NCI-H345 treated with DMSO at 0.1 percent for 48 hours (cell line): ENCODE measurements around the gene DGKH.
"Not testable (repeated sequence)": the region's sequence is repeated elsewhere in the genome, so short reads cannot be mapped to it uniquely, and the experiment has no call there.

ENCODE experiments used
- DNase-seq: peaks from one replicate; lab custom pipeline; 2025; ENCODE audit not compliant: unreplicated experiment; lab: John Stamatoyannopoulos, UW

Gene DGKH

DNA sequence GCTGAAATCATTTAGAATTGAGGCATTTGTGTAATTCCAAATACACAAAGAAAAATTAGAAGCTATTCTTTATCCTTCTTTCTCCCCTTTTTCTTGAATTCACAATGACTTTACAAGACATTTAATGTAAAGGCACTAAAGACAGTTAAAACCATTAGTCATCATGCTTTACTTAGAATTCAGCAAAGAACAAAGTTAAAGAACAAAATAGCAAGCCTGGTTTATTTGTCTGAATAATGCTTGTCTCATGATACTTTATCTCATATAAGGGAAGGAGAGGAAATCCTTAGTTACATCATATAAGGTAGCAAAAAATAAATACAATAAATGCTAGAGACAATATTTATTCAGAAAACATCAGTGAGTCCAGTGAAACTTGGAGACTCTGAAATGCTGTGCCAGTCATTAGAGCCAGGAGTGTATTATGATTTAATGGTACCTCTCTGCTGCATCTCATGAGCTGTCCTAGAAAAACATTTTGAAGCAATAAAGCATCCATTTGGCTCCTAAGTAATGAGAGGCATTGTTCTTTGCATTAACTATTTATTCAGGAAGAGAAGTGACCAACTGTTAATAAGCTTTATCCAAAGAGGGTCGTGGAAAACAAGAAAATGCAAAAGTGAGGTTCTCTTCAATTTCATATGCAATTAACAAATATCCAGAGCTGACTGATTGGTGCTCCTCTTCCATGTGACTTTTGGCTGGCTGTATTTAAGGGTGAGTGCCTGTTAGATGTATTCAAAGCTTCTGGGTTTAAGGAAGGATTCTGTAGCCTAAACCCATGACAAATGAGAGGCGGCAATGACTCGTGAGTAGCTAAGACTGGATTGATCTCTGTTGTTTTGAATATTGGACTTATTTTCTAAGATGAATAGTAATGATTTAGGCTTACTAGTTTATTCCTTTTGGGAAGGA is 105.0 kb downstream of the DGKH start:
- no peak for DNase-seq

- no peak for DNase-seq
Measured at GRCh38 chr13:42155251-42155650, 106.8 kb downstream of the DGKH start.

GRCh38 chr13:42163338-42163737 is 114.9 kb downstream of the DGKH start:
- not testable (repeated sequence) for DNase-seq

GRCh38 chr13:42163910-42164309 is 115.5 kb downstream of the DGKH start:
- not testable (repeated sequence) for DNase-seq

DNA sequence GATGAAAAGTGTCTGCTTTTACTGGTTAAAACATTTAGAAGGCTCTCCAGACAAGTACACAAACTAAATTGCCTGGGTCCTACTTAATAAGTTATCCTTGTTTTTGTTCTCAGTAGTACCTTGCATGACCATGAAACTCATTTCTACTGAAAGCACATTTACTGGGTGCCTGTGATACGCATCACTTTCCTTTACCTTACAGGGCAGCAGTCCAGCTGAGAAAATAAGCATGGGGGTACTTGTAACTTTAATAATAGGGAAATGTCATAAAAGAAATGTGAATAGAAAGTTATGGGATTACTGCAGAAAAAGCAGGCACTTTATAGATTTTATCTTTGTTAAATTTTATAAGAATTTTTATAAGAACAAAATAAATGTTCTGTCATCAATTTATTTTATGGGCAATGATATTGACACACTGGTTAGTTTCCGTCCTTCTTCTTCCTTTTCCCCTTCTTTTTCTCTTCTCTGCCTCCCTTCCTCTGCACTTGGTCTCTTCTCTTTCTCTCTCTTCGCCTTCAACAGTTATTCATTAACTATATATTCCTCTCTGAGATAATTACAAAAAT is 116.2 kb downstream of the DGKH start:
- no peak for DNase-seq

GRCh38 chr13:42168496-42168895 is 120.0 kb downstream of the DGKH start:
- DNase-seq = no peak

GRCh38 chr13:42170029-42170428 is 121.6 kb downstream of the DGKH start:
- DNase-seq = no peak

DNA sequence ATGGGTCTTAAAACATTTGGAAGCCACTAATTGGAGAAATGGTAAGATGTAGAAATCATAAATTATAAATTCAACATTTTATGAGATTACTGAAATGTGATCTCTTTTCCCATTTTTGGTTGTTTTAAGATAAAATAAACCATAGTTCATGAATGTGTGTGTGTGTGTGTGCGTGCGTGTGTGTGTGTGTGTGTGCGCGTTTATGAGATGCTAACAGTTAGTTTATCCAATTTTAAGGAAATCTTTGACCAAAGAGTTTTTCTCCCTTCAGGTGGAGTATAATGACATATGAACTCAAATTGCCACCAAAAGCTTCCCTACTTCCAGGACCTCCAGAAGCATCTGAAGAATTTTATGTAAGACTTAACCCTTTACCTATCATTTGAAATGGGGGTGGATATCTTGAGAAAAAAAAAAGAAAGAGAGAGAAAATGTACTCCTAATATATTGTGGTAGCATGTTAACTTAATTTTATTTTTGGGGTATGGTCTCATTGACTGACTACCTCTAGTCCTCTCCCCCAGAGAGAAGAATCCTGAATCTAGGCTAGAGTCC is 125.4 kb downstream of the DGKH start:
- DNase-seq = no peak

DNA sequence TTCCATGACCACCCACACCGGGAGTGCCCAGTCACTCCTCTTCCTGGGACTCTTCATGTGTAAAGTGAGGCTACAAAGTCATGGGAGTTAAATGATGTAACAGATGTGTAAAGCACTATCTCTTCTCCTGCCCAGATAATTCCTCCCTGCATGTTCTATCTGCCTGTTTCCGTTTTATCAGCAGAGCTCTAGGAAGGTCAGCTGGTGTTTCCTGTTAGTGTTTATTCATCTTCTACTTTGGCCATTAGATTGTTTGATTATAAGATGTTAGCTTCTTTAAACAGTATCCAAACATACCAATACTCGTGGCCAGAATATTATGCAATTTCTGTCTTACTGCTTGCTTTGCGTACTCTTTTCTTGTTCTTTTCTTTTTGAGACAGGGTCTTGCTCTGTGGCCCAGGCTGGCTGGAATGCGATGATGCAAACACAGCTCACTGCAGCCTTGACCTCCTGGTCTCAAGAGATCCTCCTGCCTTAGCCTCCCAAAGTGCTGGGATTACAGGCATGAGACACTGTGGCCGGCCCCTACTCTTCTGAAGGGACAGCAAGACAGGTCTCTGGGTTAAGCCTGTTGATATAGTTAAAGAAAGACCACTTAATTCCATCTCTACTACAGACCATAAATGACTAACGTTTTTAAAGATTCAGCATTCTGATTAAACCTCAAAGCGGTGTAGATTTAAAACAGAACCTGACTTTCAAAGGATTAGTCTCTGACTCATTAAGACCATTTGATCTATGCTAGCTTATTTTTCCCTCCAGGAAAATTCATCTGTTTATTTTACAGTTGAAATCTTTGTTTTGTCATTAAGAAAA is 126.1 kb downstream of the DGKH start:
- DNase-seq = no peak

DNA sequence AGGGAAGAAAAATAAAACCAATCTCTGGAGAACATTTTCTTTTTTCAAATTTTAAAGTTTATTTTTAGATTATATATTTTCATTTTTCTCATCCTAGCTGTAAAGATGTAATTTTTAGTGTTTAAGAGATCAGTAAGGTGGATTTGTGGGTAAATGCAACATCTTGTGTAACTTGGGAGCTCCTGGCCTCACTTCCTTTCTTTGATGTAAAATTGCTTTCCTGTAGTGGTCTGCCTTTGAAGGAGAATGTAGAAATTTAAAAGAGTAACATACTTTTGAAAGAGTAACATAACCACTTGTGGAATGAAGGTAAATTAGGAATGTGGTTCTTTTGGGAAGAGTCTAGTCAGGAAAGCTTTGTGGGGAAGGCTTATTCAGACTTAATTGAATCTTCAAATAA is 127.8 kb downstream of the DGKH start:
- DNase-seq = no peak

DNA sequence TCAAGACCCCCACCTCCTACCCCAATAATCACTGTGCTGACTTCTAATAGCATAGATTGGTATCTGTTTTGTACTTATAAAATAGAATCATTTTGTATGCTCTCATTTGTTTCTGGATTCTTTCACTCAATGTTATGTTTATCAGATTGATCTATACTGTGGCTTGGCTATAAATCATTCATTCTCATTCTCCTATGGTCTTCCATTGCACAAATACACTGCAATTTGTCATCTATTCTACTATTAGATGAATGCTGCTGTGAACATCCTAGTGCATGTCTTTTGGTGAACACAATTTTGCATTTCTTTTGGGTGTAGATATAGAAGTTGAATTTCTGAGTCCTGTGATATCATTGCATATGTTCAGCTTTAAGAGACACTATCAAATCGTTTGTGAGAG is 128.7 kb downstream of the DGKH start:
- DNase-seq = no peak

DNA sequence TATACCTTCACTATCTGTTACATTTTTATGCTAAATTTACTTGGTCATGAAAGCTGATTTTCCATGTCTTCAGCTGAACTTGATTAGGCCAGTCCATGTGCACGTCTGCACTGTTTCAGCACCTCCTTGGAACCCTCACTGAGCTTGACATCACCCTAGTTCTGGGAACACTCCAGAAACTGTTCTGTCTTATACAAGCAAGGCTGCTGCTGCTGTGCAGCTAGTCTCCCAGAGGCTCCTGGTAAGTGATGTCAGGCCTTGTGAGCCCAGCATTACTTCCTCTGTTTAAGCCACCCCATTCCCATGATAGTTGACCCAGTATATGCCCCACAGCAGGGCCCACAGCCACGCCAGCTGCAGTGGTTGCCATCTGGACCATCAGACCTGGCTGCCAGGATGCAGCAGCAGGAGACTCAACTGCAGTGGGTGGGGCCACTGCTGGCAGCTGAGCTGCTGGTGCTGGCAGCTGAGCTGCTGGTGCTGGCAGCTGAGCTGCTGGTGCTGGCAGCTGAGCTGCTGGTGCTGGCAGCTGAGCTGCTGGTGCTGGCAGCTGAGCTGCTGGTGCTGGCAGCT is 133.0 kb downstream of the DGKH start:
- DNase-seq = no peak

GRCh38 chr13:42189061-42189460 is 140.6 kb downstream of the DGKH start:
- no peak for DNase-seq

- DNase-seq = no peak
Measured at GRCh38 chr13:42190529-42190928, 142.1 kb downstream of the DGKH start.

GRCh38 chr13:42211704-42212464 is 163.4 kb downstream of the DGKH start:
- DNase-seq = no peak

DNA sequence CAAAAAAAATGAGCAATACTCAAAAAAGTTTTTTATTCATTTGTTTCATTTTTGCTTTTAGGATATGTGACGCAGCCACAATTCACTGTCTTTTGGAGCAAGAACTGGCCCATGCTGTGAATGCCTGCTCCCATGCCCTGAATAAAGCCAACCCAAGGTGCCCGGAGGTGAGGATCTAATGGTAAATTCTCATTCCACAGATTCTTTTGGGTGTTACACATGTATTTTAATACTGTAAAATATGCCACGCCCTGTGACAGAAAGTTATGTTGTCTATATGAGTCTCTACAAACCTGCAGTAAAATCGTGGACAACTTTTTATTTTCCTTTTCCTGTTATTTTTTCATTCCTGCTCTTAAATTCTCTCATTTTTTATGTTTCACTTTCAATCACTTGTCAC is 166.0 kb downstream of the DGKH start:
- DNase-seq = no peak

- DNase-seq = no peak
Measured at GRCh38 chr13:42215578-42216421, 167.4 kb downstream of the DGKH start.

- no peak for DNase-seq
Measured at GRCh38 chr13:42216422-42216735, 167.9 kb downstream of the DGKH start.

- no peak for DNase-seq
Measured at GRCh38 chr13:42218576-42218975, 170.1 kb downstream of the DGKH start.

- no peak for DNase-seq
Measured at GRCh38 chr13:42219051-42219450, 170.6 kb downstream of the DGKH start.
